HG02623 (cell line): ENCODE data around the gene HS3ST5.

Experiments used
- ATAC-seq: cut with Tn5 transposase; IDR thresholded peaks from one replicate; pipeline ENCODE4 v1.9.1; 2021; ENCODE audit warnings: moderate library complexity; ENCODE audit not compliant: unreplicated experiment

Gene HS3ST5, protein sequence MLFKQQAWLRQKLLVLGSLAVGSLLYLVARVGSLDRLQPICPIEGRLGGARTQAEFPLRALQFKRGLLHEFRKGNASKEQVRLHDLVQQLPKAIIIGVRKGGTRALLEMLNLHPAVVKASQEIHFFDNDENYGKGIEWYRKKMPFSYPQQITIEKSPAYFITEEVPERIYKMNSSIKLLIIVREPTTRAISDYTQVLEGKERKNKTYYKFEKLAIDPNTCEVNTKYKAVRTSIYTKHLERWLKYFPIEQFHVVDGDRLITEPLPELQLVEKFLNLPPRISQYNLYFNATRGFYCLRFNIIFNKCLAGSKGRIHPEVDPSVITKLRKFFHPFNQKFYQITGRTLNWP

DNA sequence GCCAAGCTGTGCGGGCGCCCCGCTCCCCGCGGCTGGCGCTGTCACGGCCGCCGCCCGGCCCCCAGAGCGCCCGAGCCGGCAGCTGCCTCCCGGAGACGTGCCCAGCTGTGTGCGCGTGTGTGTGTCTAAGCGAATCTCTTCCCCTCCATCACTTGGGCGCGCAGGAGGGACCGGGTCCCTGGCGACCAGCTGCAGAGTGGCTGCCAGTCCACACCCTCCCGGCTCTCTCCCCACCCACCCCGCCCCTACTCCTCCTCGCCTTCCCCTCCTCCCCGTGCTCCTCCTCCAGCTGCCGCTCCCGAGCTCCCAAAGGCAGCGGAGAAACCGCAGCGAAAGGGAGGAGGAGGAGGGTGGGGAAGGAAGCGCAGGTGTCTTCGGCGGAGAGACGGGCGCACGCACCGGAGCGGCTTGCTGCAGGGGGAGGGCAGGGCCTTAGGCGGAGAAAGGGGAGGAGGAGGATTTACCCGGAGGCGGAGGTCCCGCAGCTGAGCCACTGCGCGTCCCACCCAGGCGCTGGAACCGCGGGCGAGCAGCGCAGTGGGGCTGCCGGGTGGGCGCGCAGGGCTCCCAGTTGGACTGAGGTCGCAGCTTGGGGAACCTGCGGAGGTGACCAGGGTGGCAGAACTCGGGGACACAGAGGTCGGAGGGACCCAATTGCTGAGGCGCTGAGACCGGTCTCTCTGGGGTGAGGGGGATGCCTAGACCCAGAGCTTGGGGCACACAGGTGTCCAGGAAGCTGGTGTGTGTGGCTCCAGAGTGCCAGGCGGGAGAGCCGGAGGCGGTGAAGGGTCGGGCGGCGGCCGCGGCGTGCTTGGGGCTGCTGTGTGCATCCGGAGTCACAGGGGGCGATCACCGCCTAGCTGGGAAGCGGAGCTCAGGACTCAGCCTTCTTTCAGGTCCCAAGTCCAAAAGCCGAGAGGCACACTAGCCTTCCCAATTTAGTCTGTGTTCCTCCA lies at the start of gene HS3ST5:
Gene HS3ST5 (minus strand): TSS at position 198 of the 956 bp plus-strand sequence. CDS start 280,178 bp downstream, outside the sequence.
- ATAC-seq, result no peak

DNA sequence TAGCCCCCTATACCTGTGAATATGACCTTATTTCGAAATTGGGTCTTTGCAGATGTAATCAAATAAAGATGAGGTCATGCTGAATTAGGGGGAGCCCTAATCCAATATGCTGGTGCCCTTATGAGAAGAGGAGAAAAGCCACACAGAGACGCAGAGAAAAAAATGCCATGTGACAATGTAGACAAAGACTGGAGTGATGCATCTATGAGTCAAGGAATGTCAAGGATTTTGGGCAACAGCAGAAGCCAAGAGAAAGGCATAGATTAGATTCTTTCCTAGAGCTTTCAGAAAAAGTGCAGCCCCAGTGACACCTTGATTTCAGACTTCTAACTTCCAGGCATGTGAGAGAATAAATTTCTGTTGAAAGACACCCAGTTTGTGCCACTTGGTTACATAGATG lies 47.4 kb upstream of the HS3ST5 start:
- ATAC-seq, result no peak

DNA sequence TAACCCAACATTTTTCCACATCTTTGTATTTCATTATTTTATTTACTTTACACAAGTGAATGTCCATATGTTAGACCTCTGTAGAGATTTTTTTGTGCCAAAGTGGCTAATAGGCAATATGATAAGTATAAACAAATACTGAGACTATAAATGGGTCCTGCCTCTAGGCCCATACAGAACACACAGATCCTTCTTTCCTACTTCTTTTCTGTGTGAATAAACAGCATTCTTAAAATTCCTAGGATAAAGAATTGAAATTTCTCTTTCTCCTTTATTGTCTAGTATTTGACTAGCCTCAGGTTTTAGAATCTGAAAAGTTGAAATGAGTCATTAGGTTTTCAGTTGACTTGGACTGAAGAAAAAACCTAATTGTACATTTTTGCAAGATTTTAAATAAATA lies 46.3 kb upstream of the HS3ST5 start:
- no peak for ATAC-seq

DNA sequence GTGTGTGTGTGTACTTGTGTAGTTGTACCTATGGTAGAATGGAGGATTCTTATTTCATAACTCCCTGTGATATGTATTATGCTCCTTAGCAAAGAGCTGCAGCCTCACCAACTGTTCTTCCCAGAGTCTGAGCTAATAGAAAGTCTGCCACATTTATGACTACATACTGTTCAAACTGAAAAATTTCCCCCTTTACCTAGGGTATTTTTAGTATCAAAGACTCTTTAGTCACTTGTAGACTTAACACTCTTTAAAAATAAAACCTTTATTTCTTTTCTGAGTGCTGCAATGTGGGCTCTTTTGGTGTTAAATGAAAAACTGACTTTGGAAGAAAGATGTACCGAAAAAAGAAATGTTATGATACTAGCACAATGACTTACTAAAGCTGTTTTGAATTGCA lies 39.6 kb upstream of the HS3ST5 start:
- ATAC-seq, result no peak

DNA sequence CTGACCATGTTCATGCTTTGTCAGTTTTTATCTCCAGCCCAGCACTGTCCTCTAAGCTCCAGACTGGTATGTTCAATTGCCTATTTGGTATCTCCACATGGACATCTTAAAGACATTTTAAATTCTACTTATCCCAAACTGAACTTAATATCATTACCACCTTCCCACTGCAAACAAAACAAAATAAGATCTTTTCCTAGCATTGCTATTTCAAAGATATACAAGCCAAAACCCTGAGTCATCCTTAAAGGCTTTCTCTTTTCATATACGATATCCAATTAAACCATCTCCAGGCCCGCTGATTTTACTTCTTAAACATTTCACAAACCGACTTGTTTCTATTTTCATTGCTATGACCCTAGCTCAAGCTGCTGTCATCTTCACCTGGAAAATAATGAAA lies 35.1 kb upstream of the HS3ST5 start:
- ATAC-seq, result no peak

DNA sequence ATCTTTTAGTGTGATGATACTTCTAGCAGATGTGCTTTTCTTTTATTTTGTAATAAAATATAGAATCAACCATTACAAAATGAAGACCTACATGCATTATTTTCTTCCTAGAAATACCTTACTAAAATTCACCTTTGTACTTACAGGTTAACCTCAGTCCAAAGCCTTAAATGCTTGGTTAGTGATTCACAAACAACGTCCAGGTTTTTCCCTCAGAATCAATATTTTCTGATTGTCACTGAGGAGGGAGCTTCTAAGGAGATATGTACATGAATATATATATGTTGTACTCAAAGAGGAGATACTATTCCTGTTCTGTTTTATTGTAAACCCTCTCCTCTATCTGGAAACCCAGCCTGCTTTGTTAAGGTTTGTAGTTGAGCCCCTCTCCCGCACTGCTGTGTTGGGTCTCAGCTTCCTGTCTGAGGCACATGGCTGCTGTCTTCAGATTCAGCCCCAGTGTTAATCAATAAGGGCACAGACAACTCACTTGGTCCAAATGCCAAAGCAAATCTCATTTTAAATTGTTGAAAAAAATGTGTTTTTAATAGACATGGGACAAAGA lies 33.9 kb upstream of the HS3ST5 start:
- no peak for ATAC-seq

DNA sequence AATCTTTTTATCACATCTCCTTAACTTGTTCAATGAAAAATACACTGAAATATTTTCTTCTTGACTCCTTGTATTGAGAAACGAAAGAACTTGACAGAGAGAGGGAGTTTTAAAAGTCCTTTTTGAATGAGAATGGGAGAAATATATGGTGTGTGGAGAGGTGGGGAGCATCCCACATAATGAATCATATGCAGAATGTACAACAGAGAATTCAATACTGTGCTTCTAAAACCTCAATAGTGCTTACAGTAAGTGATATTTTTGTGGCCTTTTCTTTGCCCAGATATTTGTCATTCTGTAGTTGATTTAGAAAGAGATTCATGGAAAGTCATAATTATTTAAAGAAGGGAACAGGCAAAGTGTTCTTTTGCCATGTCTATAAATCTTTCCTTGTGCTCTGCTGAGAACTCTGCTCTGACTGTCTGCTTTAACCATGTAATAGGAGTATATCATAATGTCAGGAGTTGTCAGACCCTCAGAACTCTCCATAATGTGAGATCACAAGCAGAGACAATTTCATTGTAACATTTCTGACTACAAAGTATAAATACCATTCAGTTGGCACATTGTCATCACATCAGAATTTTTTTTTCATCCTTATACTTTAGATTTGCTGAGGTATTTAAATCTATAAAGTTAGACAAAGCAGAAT lies 32.8 kb upstream of the HS3ST5 start:
- ATAC-seq, result no peak

DNA sequence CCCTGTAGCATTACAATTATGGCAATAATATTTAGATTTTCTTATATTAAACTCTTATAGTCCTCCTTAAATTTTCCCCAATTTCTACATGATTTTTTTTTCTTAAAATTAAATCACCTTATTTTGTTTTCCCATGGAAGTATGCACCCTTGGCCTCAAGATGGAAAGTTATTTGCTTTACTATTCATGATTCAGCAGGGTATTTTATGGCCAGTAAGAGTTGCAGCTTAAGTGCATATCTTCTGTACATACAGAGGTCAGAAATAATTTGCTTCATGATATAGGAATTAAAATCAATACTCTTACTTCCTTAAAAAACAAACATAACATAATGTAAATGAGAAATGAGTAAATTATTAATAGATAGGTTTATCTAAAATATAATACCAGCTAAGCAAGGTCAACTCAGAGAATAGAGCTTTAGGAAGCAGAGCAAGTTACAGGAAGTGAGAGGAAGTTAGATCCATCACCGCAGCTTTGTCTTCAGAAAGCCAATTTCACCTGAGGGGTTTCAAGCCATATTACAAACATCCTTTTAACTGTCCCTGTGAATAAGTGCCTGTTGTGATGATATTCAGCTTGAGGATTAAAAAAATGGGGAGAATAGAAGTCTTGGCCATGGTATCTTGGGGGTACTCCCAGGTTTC lies 24.6 kb upstream of the HS3ST5 start:
- no peak for ATAC-seq

DNA sequence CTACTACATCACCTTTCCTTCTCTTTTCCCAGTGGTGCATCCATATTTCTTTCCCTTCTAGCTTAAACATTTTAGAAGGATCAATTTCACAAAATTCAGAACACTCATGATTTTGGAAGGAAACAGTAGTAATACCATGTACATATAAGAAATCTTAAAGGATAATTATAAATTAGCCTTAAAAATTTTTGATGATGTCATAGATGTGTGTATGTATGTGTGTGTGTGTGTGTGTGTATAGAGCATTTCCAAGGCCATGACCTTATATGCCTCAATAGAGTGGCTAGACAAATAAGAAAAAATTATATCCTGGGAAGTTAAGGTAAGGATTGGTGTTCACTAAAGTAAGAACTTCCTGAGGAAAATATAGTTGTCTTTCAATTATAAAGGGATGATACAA lies 24.1 kb upstream of the HS3ST5 start:
- ATAC-seq, result no peak

DNA sequence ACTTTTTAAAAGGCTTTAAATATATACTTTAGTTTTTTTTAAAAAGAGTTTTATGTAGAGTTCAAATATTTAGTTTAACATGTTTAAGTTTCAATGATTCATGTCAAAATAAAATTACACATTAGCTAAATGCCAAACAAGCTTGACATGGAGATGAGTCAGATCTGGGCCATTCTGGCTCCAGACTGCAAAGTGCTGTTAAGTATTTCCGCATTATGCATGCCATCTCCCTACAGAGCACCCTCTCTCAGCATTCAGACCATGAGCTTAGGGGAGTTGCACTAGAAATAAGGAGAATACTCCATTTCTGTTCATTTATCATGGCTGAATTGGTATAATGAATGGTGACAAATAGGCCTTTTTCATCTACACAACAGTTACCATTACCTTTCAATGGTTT lies 21.5 kb upstream of the HS3ST5 start:
- ATAC-seq, result no peak

DNA sequence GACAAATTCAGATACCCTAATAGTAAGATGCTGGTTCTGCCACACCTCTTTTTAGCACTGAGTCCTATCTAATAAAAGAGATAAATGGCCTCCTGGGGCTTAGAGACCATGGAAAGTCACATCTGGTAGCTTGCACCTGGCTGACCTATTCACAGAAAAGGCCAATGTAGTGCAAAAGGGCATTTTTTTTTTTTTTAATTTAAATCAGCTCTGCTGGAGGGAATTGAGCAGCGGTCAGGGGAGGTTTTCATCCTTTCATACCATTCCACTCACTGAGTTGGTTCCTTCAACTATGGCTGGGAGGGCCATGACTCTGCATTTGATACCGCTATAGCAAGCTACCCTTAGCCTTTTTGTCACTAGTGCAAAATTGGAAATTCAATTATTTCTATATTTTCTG lies 20.1 kb upstream of the HS3ST5 start:
- no peak for ATAC-seq

DNA sequence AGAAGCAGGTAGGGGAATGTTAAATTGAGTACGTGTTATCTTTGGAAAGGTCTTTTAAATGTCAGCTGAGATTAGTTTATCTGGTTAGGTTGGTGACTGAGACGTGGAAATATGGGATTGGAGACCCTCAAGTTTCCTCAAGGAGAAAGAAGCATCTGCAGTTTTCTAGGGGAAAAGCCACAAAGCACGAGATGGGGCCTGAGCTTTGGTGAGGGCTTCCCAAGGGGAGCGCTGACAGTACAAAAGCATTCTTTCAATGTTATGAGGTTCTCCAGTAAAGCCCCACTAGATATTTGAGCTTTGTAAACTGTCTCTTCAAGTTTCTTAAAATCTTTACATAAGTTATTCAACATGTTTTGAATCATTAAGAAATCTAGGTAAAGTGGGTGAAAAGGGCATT lies 19.6 kb upstream of the HS3ST5 start:
- ATAC-seq, result no peak

DNA sequence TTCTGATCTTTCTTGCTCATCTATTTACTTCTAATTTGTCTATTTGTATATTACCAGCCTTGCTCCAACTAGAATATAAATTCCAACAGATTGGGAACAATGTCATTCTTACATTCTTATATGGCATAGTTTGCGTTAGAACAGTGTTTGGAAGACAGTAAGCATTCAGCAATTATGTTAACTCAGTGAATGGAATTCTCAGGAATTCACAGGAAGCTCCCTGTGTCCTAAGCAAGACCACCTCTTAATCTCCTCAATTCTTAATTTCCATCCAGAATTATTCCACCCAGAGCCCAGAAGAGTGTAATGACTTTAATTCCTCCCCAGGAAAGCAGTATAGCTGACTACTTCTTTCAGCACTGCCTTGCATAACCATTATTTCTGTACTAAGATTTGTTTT lies 18.2 kb upstream of the HS3ST5 start:
- ATAC-seq, result no peak

DNA sequence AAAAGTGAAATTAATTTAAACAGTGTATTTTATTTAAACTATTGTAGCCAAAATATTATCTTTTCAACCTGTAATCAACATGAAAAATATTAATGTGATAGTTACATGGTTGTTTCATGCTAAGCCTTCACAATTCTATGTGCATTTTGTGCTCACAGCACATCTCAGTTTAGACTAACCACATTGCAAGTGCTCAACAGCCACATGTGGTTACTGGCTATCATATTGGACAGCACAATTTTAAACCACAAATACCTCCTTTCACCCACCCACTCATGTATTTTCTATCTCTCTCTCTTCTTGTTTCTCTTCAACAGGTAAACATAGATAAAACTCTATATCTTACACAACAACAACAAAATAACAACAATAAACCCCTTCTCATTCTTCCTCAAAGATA lies 12.5 kb upstream of the HS3ST5 start:
- no peak for ATAC-seq

DNA sequence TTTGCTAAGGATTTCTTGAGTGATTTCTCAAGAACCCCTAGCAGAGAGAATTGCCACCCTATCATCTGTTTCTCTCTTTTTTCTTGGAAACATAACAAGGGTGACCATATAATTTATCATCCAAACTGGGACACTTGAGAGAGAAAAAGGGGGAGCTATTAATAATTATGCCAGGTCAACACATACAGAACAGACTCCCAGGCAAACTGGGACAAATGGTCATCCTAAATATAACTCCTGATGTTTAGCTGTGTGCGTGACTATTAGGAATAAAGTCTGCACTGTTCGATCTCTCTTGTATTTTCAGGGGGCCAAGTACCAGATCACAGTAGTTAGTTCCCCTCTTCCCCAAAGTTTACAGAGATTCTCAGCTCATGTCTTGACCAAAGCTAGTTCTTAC lies 11.7 kb upstream of the HS3ST5 start:
- ATAC-seq, result no peak

DNA sequence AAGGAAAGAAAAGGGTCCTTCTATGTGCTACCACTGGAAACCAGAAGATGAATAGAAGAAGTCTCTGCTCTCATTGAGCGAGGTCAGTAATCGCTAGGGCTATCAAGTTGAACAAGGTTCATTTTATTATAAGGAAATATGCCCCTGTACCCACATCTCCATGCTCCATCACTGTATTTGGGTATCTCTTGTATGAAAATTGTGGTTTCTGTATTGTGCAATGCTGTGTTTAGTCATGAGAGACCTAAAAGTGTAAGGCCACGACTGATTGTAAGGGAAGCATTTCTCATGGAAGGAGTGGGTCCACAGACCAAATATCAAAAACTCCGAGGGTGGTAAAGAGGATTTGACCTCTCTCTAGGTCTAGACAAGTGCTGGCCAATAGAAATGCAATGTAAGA lies 3.6 kb upstream of the HS3ST5 start:
- ATAC-seq, result no peak

DNA sequence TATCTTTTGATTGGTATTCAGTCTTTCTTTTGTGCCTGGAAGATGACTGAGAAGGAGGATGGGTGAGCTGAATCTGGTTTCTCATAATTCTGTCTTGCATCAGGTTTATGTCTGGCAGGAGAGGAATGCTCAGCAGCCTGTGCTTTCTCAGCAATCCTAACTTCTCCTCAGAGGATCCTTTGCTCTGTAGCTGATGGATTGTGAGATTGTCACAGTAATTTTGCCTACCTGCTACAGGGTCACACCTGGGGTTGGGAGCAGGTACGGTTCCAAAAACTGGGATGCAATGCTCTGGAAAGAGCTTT lies 2.1 kb upstream of the HS3ST5 start:
- no peak for ATAC-seq

DNA sequence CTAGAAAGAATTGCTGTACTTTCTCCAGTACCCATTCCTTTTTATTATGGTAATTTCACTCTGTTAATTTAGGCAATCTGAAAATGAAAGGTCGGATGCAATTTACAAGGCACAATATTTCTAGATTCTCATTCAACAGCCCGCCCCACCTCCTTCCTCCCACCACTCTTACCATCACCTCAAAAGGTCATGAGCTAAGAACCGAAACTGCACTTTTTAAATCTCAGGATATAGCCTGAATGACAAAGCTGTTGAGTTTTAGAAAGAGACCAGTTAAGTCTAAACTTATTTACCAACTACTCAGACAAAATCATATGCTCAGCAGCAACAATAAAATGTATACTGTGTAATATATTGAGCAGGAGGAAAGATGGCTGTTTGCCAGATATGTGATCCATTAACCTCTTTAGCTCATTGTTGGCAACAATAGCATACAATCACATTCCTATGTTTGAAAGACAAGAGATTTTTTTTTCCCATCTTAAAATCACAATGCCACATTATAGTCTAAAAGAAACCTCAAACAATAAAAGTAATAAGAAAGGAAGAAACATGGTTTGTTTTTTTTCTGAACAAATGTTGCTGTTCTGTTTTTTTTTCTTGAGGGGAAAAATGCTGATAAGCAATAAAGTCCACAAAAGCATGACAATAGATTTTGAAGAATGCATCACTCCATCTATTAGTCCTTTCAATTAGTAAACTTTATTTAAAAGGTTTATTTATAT lies 1.6 kb upstream of the HS3ST5 start:
- no peak for ATAC-seq

DNA sequence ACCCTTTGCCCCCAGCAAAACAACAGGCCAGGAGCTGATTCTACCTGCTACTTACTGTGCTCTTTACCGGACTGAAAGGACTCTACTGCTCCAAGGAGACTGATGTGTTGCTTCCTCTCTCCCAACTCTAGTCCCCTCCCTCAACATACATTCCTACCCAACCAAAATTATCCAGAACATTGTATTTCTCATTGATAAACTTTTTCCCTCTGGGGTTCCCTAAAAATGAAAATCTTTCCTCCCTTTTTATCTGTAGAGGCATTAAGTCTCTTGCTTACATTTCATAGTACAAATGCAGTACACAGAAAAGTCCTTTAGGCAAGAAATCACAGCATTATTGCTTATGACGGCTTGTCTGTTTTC lies 940 bp upstream of the HS3ST5 start:
- no peak for ATAC-seq

DNA sequence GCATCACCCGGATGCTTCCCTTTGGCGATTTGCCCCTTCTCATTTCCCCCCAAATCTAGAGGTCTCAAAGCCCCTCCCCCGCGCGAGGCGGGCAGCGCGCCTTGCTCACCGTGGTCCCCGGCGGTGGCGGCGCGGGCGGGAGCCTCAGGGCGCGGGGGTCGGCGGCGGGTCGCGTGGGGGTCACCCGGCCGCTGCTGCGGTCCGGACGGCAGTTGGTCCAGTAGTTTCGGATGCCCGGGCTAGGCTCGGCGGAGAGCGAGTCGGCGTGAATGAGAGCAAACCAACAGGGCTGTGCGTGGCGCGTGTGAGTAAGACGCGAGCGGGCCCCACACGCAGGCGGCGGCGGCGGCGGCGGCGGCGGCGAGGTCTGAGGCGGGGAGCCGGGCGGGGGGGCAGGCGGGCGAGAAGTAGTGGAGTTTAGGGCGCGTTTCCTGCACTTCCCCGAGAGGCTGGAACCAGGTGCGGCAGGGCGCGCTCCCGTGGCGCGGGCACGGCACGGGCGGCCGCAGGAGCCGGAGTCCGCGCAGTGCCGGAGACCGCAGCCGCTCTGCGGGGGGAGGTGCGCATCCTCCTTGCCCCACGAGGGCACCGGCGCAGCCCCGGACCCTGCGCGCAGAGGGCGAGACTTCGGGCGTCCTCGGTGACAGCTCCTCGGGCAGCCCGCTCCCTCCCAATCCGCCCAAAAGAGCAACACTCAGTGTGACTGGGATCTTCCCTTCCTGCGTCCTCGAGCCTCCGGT lies 567 bp downstream of the HS3ST5 start:
- ATAC-seq, result no peak
